GM20000 (cell line): ENCODE results near the gene KANK2.

Source experiments
- DNase-seq: peaks from one replicate; pipeline ENCODE4 v3.0.0; 2012; ENCODE audit warnings: low spot score
- TF ChIP-seq, protein P1 (sequence below): IDR thresholded peaks from 2 replicates; pipeline ENCODE4 v1.5.1; 2012; ENCODE audit warnings: mild to moderate bottlenecking, control low read depth; ENCODE audit errors: extremely low read depth, missing control alignments

Gene KANK2

GRCh38 chr19:11225172-11225571, 27.8 kb upstream of the KANK2 start:
- no peak for DNase-seq
- TF ChIP-seq, protein P1, sequence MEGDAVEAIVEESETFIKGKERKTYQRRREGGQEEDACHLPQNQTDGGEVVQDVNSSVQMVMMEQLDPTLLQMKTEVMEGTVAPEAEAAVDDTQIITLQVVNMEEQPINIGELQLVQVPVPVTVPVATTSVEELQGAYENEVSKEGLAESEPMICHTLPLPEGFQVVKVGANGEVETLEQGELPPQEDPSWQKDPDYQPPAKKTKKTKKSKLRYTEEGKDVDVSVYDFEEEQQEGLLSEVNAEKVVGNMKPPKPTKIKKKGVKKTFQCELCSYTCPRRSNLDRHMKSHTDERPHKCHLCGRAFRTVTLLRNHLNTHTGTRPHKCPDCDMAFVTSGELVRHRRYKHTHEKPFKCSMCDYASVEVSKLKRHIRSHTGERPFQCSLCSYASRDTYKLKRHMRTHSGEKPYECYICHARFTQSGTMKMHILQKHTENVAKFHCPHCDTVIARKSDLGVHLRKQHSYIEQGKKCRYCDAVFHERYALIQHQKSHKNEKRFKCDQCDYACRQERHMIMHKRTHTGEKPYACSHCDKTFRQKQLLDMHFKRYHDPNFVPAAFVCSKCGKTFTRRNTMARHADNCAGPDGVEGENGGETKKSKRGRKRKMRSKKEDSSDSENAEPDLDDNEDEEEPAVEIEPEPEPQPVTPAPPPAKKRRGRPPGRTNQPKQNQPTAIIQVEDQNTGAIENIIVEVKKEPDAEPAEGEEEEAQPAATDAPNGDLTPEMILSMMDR: no peak

DNA sequence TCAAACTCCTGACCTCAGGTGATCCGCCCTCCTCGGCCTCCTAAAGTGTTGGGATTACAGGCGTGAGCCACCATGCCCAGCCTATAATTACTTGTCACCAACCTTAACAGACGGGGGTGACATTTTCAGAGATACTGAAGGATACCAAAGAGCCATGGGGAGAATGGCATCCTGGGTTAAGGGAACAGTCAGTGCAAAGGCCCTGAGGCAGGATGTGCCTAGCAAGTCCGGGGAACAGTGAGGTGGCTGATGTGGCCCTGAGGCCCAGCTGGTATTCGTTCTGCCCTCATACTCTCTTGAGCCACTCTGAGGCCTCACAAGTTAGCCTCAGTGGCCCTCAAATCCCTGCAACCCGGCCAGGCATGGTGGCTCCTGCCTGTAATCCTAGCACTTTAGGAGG, 27.1 kb upstream of the KANK2 start:
- DNase-seq: no peak
- TF ChIP-seq, protein P1: no peak

GRCh38 chr19:11223200-11223599, 25.9 kb upstream of the KANK2 start:
- no peak for DNase-seq
- TF ChIP-seq, protein P1: no peak

- DNase-seq: no peak
- TF ChIP-seq, protein P1: no peak
Measured at GRCh38 chr19:11221082-11221598, 23.8 kb upstream of the KANK2 start.

- DNase-seq: no peak
- TF ChIP-seq, protein P1: no peak
Measured at GRCh38 chr19:11214387-11214786, 17.0 kb upstream of the KANK2 start.

DNA sequence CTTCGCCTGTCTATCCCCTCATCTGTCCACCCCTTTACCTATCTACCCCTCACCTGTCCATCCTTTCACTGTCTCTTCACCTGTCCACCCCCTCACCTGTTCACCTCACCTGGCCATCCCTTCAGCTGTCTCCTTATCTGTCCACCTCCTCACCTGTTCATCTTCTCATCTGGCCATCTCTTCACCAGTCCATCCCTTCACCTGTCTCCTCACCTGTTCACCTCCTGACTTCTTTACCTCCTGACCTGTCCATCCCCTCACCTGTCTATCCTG, 13.2 kb upstream of the KANK2 start:
- TF ChIP-seq, protein P1: no peak
- DNase-seq: no peak

DNA sequence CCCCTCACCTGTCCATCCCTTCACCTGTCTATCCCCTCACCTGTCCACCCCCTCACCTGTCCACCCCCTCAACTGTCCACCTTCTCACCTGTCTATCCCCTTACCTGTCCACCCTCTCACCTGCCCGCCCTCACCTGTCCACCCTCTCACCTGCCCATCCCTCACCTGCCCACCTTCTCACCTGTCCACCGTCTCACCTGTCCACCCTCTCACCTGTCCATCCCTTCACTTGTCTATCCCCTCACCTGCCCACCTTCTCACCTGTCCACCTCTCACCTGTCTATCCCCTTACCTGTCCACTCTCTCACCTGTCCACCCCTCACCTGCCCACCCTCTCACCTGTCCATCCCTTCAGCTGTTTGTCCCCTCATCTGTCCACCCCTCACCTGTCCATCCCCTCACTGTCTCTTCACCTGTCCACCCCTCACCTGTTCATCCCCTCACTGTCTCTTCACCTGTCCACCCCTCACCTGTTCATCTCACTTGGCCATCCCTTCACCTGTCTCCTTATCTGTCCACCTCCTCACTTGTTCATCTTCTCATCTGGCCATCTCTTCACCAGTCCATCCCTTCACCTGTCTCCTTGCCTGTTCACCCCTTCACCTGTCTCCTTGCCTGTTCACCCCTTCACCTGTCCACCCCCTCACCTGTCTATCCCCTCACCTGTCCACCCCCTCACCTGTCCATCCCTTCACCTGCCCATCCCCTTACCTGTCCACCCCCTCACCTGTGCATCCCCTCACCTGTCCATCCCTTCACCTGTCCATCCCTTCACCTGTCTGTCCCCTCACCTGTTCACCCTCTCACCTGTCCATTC, 12.7 kb upstream of the KANK2 start:
- no peak for DNase-seq

More for the DNA sequence above, 12.7 kb upstream of the KANK2 start:
- TF ChIP-seq, protein P1: no peak
